ENCODE results near the gene SCNN1G.

DNA sequence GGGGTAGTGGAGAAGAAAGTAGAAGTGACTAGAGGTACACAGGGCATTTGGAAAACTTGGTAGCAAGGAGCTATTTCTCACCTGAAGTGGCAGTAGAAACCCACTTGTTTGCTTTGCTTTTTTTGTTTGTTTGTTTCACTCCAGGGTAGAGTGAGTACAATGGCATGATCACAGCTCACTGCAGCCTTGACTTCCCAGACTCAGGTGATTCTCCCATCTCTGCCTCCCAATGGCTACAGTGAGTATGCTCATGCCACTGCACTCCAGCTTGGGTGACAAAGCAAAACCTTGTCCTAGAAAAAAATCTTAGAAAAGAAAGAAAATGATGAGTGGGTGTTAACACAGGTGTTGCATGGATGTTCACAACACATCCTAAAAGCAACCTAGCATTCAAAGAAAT lies 40.4 kb downstream of the SCNN1G start:
- TF ChIP-seq MYC (CRISPR knock-in tag; IDR thresholded peaks at IDR 0.05; ENCODE audit: borderline replicate concordance) (no peak), RCOR2 (CRISPR knock-in tag; IDR thresholded peaks at IDR 0.05) (no peak), CTCF (CRISPR knock-in tag; IDR thresholded peaks at IDR 0.05) (no peak), EP300 (IDR thresholded peaks at IDR 0.05; ENCODE audit: low read depth in 2 of 2, low read length in 2 of 2) (no peak), EP300 (CRISPR knock-in tag; IDR thresholded peaks at IDR 0.05; ENCODE audit: borderline replicate concordance) (no peak), SNAPC2 (CRISPR knock-in tag; IDR thresholded peaks at IDR 0.05) (no peak), POLR2A (IDR thresholded peaks at IDR 0.05; ENCODE audit: insufficient read depth in 1 of 2, low read depth in 2 of 2, low read length in 2 of 2) (no peak), ZBTB43 (CRISPR knock-in tag; conservative IDR thresholded peaks at IDR 0.05) (no peak), GABPA (IDR thresholded peaks at IDR 0.05; ENCODE audit: low read depth, low read length) (no peak), GABPA (CRISPR knock-in tag; IDR thresholded peaks at IDR 0.05; ENCODE audit: low read depth) (no peak), TBL1XR1 (IDR thresholded peaks at IDR 0.05; ENCODE audit: borderline replicate concordance, low read length, partially characterized antibody) (no peak), CHD4 (IDR thresholded peaks at IDR 0.05; ENCODE audit: borderline replicate concordance, low read length) (no peak), MZF1 (CRISPR knock-in tag; IDR thresholded peaks at IDR 0.05; ENCODE audit: borderline replicate concordance) (no peak), SNAI1 (CRISPR knock-in tag; IDR thresholded peaks at IDR 0.05; ENCODE audit: borderline replicate concordance) (no peak), AGO2 (optimal IDR thresholded peaks at IDR 0.05; ENCODE audit: low read depth, low read length) (no peak)

Data from HepG2 (cell line).